Rectal smooth muscle tissue (tissue), 1 donor: Measurements from ENCODE around the gene ZNF594.
"Not testable (repeated sequence)": the region's sequence is repeated elsewhere in the genome, so short reads cannot be mapped to it uniquely, and the experiment has no call there.

ENCODE experiments used
- H3K27ac ChIP-seq: one replicate; pipeline ENCODE4 v1.7.0; 2013; ENCODE audit warnings: low read depth, low read length, inconsistent platforms
- H3K27me3 ChIP-seq: one replicate; pipeline ENCODE4 v1.7.0; 2013; ENCODE audit warnings: low read length; ENCODE audit not compliant: control insufficient read depth, insufficient read depth
- H3K36me3 ChIP-seq: one replicate; pipeline ENCODE4 v1.7.0; 2013; ENCODE audit warnings: low read length; ENCODE audit not compliant: control insufficient read depth, insufficient read depth
- H3K4me1 ChIP-seq: one replicate; pipeline ENCODE4 v1.7.0; 2013; ENCODE audit warnings: low read length; ENCODE audit not compliant: control insufficient read depth, insufficient read depth
- H3K4me3 ChIP-seq: one replicate; pipeline ENCODE4 v1.7.0; 2013; ENCODE audit warnings: low read length
- H3K9ac ChIP-seq: one replicate; pipeline ENCODE4 v1.7.0; 2013; ENCODE audit warnings: low read length

Gene ZNF594

DNA sequence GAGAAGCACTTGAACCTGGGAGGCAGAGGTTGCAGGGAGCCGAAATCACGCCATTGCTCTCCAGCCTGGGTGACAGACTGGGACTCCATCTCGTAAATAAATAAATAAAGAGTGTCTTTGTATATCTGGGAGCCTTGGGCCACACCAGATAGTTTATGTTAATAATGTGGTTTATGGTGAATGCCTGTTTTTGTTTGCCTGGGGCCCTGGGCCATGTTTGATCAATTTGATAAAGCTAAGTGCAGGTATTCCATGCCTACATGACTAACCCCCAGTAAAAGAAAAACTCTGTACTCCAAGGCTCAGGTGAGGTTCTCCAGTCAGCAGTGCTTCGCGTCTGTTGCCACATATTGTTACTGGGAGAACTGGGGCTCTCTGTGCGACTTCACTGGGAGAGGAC, 27.9 kb upstream of the ZNF594 start:
- no peaks in the 10 kb centered on the region for H3K36me3 ChIP-seq

DNA sequence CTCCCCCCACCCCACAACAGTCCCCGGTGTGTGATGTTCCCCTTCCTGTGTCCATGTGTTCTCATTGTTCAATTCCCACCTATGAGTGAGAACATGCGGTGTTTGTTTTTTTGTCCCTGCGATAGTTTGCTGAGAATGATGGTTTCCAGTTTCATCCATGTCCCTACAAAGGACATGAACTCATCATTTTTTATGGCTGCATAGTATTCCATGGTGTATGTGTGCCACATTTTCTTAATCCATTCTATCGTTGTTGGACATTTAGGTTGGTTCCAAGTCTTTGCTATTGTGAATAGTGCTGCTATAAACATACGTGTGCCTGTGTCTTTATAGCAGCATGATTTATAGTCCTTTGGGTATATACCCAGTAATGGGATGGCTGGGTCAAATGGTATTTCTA, 25.9 kb upstream of the ZNF594 start:
- not testable (repeated sequence) for H3K36me3 ChIP-seq, H3K9ac ChIP-seq, H3K4me1 ChIP-seq, H3K4me3 ChIP-seq, H3K27ac ChIP-seq, H3K27me3 ChIP-seq

More for the DNA sequence above, 27.9 kb upstream of the ZNF594 start:
- no peak overlapping the region for H3K27ac ChIP-seq
- no peaks in the 10 kb centered on the region for H3K27me3 ChIP-seq
- no peak overlapping the region for H3K9ac ChIP-seq
- no peaks in the 10 kb centered on the region for H3K4me1 ChIP-seq
- no peak overlapping the region for H3K4me3 ChIP-seq

DNA sequence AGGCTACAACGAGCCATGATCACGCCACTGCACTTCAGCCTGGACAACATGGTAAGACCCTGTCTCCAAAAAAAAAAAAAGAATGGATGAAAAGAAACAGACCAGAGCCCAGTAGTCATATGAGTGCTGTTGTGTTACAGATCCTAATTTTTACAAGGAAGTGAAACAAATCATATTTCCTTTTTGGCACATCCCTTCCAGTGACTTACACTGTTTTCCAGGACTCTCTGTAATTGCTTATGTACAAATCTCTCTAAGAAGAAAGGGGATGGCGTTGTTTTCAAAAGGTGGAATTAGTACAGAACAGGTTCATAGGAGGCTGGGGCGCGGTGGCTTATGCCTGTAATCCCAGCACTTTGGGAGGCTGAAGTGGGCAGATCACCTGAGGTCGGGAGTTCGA, 19.8 kb upstream of the ZNF594 start:
- Histone ChIP-seq H3K36me3 (peaks cover 3% of the 10 kb centered on the region), H3K4me3 (no peak overlapping the region), H3K9ac (no peak overlapping the region), H3K27ac (no peak overlapping the region), H3K27me3 (no peaks in the 10 kb centered on the region), H3K4me1 (no peaks in the 10 kb centered on the region)

DNA sequence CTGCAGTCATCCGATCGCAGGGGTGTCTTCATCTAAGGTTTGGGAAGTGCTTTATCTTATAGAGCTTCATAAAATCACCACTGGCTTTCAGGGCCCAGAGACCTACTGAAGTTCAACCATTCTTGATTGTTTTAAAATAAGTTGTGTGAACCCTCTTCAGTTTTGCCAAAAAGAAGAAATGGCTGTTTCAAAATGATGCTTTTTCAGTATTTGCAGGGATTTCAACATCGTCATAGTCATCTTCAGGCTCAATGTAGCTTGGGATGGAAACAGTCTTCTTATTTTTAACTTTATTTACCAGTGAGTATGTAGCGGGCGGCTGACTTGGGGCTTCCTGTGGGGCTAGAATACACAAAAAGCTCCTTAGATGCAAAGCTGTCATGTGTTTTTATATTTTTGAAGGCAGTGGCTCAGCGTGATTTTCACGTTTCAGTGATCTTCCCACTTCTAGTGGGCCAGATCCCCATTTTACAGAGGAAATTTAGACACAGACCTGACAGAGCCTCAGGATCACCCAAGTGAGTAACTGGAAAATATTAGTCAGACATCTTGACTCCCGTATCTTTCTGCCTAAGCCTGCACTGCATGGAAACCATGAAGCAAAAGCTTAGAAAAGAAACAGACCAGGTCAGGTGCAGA, 19.1 kb upstream of the ZNF594 start:
- no peaks in the 10 kb centered on the region for H3K4me1 ChIP-seq
- no peak overlapping the region for H3K27ac ChIP-seq
- H3K27me3 ChIP-seq: no peaks in the 10 kb centered on the region
- H3K9ac ChIP-seq: no peak overlapping the region
- peaks cover 3% of the 10 kb centered on the region for H3K36me3 ChIP-seq
- no peak overlapping the region for H3K4me3 ChIP-seq

DNA sequence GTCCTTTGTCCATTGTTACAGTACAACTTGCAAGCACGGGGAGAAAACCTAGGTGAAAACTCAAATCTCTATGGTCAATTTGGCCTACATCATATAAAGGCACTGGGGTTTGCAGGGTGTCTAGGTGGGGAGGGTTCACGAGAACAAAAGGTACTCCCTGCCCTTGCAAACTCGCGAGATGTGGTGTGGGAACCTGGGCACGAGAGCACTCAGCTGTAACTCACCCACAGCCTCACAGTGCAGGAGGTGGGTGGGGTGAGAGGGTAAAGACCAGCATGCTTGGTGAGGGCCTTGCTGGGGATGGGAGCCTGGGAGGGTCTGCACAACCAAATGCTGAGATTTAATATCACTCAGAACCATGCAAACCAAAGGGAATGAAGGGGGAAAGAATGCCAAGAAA, 18.4 kb upstream of the ZNF594 start:
- Histone ChIP-seq H3K4me1 (no peaks in the 10 kb centered on the region), H3K36me3 (peaks cover 3% of the 10 kb centered on the region), H3K27me3 (no peaks in the 10 kb centered on the region), H3K4me3 (no peak overlapping the region), H3K9ac (no peak overlapping the region), H3K27ac (no peak overlapping the region)

DNA sequence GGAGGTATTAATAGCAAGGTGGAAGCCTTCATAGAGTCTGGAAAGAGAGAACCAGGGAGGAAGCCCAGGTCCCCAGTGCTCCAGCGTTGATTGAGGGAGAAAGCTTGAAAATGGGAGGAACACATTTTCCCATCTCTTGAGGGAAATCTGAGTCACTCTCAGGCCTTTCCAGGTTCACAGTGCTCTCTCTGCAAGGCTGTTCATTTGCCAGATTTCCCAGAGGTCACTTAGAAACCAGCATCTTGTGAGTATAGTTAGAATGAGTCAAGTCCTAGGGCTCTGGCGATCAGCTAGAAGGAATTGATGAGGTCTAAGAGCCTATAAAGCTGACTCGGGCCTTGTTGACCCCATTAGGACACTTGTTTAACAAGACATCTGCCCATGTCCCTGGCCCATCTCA, 17.7 kb upstream of the ZNF594 start:
- peaks cover 3% of the 10 kb centered on the region for H3K36me3 ChIP-seq
- H3K9ac ChIP-seq: no peak overlapping the region
- H3K4me1 ChIP-seq: no peaks in the 10 kb centered on the region
- H3K27ac ChIP-seq: no peak overlapping the region
- H3K27me3 ChIP-seq: no peaks in the 10 kb centered on the region
- H3K4me3 ChIP-seq: no peak overlapping the region

DNA sequence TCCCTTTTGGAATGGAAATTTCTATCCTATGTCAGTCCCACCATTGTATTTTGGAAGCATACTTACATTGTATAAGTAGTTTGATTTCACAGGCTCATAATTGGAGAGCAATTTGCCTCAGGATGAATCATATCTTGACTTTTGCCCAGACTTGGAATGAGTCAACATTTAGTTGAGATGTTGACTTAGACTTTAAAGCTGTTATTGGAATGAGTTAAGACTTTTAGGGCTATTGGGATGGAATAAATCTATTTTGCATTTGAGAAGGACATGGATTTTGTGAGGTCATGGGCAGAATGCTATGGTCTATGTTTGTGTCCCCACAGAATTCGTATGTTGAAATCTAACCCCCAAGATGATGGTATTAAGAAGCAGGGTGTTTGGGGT, 12.2 kb upstream of the ZNF594 start:
- Histone ChIP-seq H3K4me3 (no peak overlapping the region), H3K4me1 (no peaks in the 10 kb centered on the region), H3K36me3 (no peaks in the 10 kb centered on the region), H3K9ac (no peak overlapping the region), H3K27me3 (no peaks in the 10 kb centered on the region), H3K27ac (no peak overlapping the region)

DNA sequence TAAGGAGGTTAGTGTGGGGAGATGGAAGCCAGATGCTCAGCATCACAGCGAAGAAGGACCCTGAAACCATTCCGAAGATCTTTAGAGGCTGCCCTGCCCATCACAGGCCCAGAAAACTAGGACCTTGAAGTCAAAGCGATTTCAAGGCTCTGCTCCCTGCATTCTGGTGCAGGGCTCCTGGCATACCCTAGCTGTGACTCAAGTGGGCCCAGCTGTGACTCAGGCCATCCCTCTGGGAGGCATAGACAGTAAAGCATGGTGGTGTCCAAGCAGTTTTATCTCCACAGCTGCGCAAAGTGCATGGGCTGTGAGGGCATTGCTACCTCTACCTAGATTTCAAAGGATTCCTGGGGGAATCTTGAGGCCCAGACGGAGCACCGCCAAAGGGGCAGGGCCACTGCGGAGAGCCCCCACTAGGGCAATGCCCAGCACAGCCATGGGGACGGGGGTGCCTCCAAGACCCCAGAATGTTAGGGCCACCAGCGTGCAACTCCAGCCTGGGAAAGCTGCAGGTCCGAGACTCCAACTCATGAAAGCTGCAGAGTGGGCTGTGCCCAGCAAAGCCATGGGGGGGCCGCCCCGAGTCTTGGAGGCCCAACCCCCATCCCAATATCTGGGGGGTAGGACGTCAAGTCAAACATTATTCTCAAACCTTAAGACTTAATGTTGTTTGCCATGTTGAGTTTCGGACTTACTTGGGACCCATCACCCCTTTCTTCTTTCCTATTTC, 11.7 kb upstream of the ZNF594 start:
- no peaks in the 10 kb centered on the region for H3K4me1 ChIP-seq
- no peaks in the 10 kb centered on the region for H3K27me3 ChIP-seq
- no peak overlapping the region for H3K9ac ChIP-seq
- no peak overlapping the region for H3K4me3 ChIP-seq
- no peak overlapping the region for H3K27ac ChIP-seq
- H3K36me3 ChIP-seq: no peaks in the 10 kb centered on the region

DNA sequence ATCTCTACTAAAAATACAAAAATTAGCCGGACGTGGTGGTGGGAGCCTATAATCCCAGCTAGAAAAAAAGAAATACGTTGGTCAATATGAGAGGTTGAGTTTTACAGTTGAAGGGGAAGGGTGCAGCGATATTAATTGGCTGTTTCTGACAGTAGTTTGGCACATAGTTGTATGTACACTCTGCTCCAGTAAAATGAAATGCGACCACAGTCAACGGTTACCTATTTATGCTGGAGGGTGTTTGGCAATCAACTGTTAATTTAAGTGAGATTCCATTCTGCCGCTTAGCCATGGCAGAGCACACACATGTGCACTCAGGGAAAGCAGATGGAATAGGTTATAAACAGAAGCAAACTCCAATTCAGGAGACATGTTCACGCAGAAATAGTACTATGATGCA, 9.3 kb upstream of the ZNF594 start:
- Histone ChIP-seq H3K4me3 (no peak overlapping the region), H3K27me3 (no peaks in the 10 kb centered on the region), H3K9ac (no peak overlapping the region), H3K4me1 (no peaks in the 10 kb centered on the region), H3K27ac (no peak overlapping the region), H3K36me3 (no peaks in the 10 kb centered on the region)

DNA sequence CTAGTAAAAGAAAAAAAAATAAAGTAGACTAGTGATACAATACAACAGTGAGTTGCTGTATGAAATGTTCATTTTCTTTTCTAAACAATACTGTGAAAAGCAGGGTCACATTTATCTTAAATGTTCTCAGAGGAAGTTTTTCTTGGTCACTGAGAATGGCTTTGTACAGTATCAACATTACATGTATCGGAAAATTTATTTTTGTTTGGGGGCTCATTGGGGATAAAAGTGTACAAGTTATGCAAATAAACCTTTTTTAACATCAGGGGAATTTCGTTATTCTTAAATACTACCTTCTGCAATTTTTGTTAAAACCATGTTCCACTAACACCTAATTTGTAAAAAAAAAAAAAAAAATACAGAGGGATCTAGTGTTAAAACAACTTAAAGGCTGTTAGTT, 8.7 kb upstream of the ZNF594 start:
- no peaks in the 10 kb centered on the region for H3K27me3 ChIP-seq
- no peaks in the 10 kb centered on the region for H3K36me3 ChIP-seq
- H3K27ac ChIP-seq: no peak overlapping the region
- H3K4me1 ChIP-seq: no peaks in the 10 kb centered on the region
- no peak overlapping the region for H3K9ac ChIP-seq
- no peak overlapping the region for H3K4me3 ChIP-seq

DNA sequence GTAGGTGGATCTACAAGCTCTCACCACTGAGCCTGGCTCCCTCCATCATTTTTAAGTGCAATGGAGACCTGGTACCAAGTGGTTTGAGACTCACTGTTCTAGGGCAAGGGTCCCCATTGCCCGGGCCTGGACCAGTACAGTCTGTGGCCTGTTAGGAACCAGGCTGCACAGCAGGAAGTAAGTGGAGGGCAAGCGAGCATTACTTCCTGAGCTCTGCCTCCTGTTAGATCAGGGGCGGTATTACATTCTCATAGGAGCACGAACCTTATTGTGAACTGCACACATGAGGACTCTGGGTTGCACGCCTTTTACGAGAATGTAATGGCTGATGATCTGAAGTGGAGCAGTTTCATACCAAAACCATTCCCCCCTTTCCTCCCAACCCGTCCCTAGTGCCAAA, 6.8 kb upstream of the ZNF594 start:
- Histone ChIP-seq H3K4me1 (no peaks in the 10 kb centered on the region), H3K36me3 (no peaks in the 10 kb centered on the region), H3K4me3 (no peak overlapping the region), H3K9ac (no peak overlapping the region), H3K27ac (no peak overlapping the region), H3K27me3 (no peaks in the 10 kb centered on the region)

DNA sequence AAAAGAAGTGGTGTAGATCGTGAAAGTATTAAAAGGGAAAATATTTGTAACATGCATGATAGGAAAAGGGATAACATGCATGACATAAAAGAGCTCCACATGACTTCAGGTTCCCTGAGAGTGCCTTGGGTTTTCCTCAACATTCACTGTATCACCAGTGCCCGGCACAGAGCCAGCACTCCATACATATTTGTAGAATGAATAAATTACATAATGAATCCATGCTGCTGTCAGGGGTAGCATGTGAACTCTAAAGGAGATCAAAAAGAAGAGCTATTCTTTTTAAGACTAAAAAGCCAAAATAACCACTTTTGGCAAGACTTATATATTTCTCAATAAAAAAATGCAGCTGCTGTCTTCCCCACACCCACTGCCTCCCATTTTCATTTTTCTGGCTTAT, 2.7 kb upstream of the ZNF594 start:
- H3K4me1 ChIP-seq: no peaks in the 10 kb centered on the region
- H3K4me3 ChIP-seq: no peak overlapping the region
- H3K27me3 ChIP-seq: no peaks in the 10 kb centered on the region
- H3K9ac ChIP-seq: no peak overlapping the region
- H3K27ac ChIP-seq: no peak overlapping the region
- peaks cover 4% of the 10 kb centered on the region for H3K36me3 ChIP-seq

DNA sequence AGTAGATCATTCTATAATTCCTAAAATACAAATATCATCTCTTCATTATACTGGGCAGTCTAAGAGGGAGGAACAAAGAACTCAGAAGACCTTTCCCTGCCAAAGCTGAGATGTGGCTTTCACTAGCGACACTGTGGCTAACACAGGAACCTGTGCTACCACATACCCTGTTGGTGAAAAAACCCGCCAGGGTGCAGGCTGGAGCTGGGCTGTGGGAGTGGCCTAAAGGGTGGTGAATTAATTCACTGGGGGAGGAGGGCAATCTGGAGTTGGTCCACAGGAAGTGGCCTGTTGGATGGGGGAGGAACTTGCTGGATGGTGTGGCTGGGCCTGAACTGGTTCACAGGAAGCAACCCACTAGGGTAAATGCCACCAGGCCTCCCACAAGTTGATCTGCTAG, 7.4 kb downstream of the ZNF594 start:
- H3K36me3 ChIP-seq: peaks cover 7% of the 10 kb centered on the region
- no peak overlapping the region for H3K27ac ChIP-seq
- H3K27me3 ChIP-seq: no peaks in the 10 kb centered on the region
- no peak overlapping the region for H3K4me3 ChIP-seq
- H3K4me1 ChIP-seq: no peaks in the 10 kb centered on the region
- H3K9ac ChIP-seq: no peak overlapping the region
